K562 (cell line): ENCODE results near the gene ERCC6. TPM values are rescaled to one million over a fixed set of nuclear protein-coding genes. Genes with fewer than 3 reads are reported as not detected.

Experiments used
- FOS ChIP-seq: IDR thresholded peaks from 3 replicates; pipeline ENCODE4 v1.6.1; 2011; ENCODE audit not compliant: insufficient read length; ENCODE audit errors: extremely low read depth
- PTBP1 ChIP-seq: fragments of 200-400 bp; formaldehyde crosslinking; IDR thresholded peaks from 2 replicates; pipeline ENCODE4 v1.6.1; 2017; ENCODE audit warnings: low read depth, low read length
- SNAPC5 ChIP-seq: fragments of 250-450 bp; sonication (Bioruptor Pico); IDR thresholded peaks from 2 replicates; pipeline ENCODE4 v1.8.0; 2021; ENCODE audit warnings: moderate library complexity, mild to moderate bottlenecking, inconsistent platforms
- SPI1 ChIP-seq: IDR thresholded peaks from 2 replicates; pipeline ENCODE4 v1.6.1; 2011; ENCODE audit warnings: low read depth, low read length, control low read depth, borderline replicate concordance
- ZNF407 ChIP-seq: fragments of 450-650 bp; IDR thresholded peaks from 2 replicates; pipeline ENCODE4 v1.6.1; 2016; ENCODE audit warnings: low read depth
- polyA plus RNA-seq, 8 experiments: library from polyadenylated mRNA; depleted of rRNA in 4 of 8; stranded (reverse) in 5 of 8; unstranded in 3 of 8; fragments of >200 nt; fragmentation: Nextera tagmentation in 2 of 8; fragmentation: Illumina TruSeq in 1 of 8; extraction: Ambion mirVana in 2 of 8; extraction: Trizol in 1 of 8; gene quantifications; 2 replicates each; pipeline versions ENCODE4 v1.2.1 to v1.2.3, GENCODE V29; 2011 to 2014; ENCODE audit warnings: inconsistent platforms in 1 of 8, missing spikeins in 1 of 8
- total RNA-seq, 7 experiments: library from RNA; depleted of rRNA in 6 of 7; stranded (reverse); fragments of >200 nt in 6 of 7; fragmentation: Illumina TruSeq in 2 of 7; extraction: Trizol in 2 of 7; gene quantifications; 2 replicates each; pipeline versions ENCODE4 v1.2.1 to v1.2.3, GENCODE V29; 2011 to 2021; ENCODE audit warnings: low replicate concordance in 1 of 7
- TF ChIP-seq, protein P1 (sequence below): sonication (generic); formaldehyde crosslinking; IDR thresholded peaks from 2 replicates; pipeline ENCODE4 v1.8.0; 2022; ENCODE audit warnings: mild to moderate bottlenecking, low read depth, missing genetic modification reagents

The ERCC6 gene
- total and polyA plus RNA-seq, 9 of the 15 experiments (the other 6 are each of a cell fraction or from before 2014, with no cell fraction given): 7.8 to 17.7 (median 11.8) TPM

DNA sequence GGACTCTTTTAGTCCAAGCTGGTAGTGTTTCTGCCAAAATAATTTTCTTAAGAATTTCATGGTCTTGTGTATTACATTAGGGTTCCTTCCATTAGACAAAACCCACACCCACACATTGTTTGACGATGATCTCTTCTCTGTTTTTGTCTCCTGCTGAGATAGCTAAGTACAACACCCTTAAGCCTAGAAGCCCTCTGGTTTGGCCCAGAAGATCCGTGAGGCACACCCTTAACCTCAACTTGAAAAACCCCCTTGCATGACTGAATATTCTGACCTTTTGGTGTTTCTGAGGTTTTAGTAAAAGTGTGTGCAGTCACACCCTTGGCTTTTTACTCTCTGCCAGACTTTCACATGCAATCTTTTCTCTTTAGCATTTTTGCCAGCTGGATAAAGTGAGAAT is 29.3 kb upstream of the ERCC6 start (continued):
- TF ChIP-seq ZNF407 (no peak), PTBP1 (no peak), FOS (no peak), SNAPC5 (CRISPR knock-in tag) (no peak), SPI1 (no peak)
- TF ChIP-seq, protein P1, sequence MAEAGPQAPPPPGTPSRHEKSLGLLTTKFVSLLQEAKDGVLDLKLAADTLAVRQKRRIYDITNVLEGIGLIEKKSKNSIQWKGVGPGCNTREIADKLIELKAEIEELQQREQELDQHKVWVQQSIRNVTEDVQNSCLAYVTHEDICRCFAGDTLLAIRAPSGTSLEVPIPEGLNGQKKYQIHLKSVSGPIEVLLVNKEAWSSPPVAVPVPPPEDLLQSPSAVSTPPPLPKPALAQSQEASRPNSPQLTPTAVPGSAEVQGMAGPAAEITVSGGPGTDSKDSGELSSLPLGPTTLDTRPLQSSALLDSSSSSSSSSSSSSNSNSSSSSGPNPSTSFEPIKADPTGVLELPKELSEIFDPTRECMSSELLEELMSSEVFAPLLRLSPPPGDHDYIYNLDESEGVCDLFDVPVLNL (CRISPR knock-in tag): no peak
